T follicular helper cell (primary cell): ENCODE results near the gene KRT6A.
"Not testable (repeated sequence)": the region's sequence is repeated elsewhere in the genome, so short reads cannot be mapped to it uniquely, and the experiment has no call there.

Experiments
- DNase-seq: peaks from one replicate; pipeline ENCODE4 v3.0.0-alpha.2; 2020; ENCODE audit warnings: low read depth

Gene KRT6A

DNA sequence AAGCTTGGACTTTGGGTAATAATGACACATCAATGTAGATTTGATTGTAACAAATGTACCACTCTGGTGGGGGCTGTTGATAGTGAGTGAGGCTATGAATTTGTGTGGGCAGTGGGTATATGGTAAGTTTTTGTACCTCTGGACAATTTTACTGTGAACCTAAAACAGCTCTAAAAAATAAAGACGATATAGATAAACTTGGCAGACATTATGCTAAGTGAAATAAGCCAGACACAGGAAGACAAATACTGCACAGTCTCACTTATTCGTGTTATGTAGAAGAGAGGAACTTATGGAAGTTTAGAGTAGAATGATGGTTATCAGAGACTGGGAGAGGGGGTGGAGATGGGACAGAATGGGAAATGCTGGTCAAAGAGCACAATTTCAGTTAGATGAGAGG lies 28.2 kb downstream of the KRT6A start:
- no peak for DNase-seq

DNA sequence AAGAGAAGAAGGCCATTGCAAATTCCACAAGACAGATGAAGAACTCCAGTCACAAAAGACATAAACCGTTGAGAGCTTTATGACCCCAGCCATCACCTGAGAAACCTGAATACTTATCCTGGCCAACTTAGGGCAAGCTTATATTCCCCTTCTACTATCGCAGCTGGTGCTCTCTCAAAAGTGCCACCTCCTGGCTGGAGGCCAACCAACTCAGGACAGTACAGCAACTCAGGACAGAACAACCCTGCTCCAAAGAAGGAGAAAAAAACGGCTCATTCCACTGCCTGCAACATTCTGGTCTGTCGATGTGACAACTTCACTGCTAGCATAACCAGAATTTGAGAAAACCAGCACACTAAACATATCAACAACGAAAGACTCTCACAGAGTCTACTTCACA lies 31.4 kb downstream of the KRT6A start:
- DNase-seq, result no peak

DNA sequence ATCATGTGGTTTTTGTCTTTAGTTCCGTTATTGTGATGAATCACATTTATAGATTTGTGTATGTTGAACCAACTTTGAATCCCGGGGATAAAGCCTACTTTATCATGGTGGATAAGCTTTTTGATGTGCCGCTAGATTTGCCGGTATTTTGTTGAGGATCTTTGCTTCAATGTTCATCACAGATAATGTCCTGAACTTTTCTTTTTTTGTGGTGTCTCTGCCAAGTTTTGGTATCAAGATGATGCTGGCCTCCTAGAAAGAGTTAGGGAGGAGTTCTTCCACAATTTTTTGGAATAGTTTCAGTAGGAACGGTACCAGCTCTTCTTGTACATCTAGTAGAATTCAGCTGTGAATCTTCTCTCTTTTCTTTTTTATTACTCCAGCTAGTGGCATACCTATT lies 34.2 kb downstream of the KRT6A start:
- DNase-seq, result no peak

DNA sequence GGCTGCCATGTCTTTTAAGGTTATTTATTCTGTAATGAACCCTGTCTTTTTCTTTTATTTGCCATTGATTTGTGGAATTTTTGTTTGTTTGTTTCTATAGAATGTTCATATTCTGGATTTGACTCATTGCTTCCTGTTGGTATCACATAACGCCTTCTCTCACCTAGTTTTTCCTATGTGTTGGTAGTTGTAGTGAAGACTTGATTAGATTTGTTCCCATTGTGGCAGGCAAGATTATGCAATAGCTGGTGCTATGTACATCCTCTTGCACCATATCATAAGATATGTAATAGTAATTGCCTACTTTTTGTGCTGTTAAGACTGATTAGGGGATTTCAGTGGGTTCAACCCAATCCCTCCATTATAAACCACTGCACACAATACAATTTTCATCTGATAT lies 37.2 kb downstream of the KRT6A start:
- DNase-seq, result no peak

DNA sequence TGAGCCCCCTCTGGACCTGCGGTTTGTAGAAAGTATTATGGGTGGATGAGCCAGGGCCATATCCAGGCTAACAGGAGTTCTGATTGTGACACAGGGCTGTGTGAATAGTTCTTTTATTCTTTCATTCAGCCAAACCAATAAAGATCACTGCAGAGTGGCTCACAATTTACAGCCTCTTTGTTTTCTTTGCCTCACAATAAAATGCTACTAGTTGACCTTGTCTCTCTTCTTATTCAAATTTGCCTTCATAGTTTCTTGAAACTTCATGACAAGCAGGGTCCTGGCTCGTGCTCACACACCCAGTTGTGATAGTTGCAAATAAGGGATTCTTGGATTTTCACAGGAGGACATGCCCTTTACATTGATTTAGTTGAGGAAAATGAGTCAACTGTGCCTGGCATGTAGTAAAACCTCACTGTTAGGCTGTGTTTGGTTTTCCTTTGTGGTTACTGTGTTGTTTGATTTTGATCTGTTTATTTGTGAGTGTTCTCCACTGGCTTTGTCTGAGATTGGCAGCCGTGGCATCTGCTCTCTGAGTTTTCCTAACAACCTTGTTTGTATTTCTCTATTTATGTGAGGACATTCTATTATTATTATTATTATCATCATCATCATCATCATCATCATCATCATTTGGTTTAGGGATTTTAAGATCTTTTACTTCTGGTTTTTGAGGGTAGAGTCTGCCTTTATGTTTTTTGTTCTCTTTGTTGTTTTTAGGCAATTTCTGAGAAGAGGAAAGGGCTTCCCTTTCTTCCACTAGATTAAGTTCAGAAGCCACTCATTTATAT lies 38.5 kb downstream of the KRT6A start:
- no peak for DNase-seq

DNA sequence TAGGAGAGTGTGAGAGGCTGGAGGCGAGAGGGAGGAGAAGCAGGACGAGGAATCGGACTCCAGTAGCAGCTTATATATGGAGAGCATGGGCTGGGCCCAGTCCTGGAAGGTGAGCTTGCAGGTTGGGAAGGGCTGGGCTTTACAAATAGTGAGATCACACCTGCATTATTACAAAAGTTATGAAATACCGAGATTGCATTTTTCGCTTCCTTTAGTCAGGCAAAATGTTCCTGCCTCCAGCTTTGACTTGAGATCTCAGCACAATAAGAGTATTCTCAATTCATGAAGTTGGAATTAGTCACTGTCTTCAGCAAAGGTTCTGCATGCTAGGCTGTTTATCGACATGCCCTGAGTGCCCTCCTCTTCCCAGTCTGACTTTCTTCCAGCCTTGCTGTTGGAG lies 41.0 kb downstream of the KRT6A start, which contains the start of gene KRT6B:
Gene KRT6B (minus strand): TSS at position 46 of the 400 bp plus-strand sequence. CDS start 68 bp downstream, outside the sequence.
- DNase-seq, result no peak

DNA sequence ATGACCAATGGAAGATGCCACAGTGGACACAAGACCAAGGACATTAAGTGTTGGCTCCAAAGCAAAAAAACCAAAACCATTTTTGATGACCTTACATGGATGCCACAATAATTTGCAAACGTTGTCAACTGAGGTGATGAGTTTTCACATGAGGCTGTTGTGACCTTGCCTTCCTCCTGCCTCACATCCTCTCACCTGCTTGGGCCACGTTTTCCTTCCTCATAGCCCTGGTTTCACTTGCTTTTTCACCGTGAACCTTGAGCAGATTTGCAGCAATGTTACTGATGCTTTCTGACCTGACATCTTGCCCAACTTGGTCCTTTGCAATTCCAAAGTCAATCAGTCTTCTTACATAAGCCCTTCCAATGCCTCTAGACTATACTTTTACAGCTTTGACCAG lies 44.8 kb downstream of the KRT6A start:
- no peak for DNase-seq

DNA sequence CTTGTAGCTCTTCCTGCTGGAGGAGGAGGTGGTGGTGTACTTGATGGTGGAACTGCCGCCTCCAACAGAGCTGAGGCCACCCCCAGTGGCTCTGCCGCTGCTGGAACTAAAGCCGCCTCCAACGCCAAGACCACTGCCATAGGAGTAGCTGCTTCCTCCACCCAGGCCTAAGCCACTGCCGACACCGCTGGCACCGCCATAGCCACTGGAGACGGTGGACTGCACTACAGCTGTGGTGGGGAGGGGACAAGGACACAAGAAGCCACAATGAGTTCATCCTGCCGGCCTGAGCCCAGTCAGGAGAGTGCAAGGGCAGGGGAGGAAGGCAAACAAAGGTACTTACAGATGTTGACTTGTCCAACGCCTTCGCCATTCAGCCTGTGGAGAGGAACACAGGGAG lies 45.9 kb downstream of the KRT6A start:
- DNase-seq, result not testable (repeated sequence)

DNA sequence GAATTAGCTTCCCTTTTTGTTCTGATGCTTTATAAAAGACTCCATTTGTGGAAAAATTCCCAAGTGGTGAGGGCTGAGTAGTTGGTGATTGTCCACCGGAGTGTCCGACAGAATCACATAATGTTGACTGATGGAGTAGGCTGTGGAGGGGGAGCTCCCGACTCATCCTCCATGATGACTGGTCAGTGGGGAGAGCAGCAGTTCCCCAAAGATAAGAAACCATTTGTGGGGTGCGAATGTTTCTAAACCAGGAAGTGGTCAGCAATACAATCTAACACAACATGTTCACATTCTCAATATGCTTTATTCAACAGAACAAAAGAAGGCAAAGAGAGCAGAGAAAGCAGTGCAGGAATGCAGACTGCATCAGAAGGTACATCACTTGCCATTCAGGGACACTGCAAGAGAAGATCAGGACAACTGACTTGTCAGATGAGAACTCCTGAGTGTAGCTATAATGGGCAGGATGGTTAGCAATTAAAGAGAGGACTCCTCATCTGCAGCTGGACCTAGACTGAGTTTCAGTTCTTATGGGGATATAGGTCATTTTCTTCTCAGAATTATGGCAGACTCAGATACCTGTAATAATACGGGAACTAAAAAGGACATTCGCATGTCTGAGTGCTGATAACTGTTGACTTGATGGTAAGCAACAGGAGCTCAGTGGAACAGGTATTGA lies 46.6 kb downstream of the KRT6A start:
- DNase-seq, result no peak

DNA sequence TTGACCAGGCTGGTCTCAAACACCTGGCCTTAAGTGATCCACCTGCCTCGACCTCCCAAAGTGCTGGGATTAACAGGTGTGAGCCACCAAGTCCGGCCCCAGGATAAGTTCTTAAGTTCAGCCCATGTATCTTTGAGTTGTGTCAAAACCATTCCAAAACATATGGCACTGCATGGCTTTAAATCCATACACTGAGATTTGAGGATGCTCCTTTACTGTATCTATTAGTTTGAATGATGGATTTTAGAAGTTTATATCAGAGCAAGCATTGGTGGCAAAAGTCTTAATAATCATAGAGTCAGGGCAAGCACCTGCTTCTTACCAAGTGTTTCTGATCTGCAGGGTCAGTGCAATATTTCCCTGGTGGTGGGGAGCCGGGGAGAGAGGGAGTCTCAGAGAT lies 47.2 kb downstream of the KRT6A start:
- no peak for DNase-seq

DNA sequence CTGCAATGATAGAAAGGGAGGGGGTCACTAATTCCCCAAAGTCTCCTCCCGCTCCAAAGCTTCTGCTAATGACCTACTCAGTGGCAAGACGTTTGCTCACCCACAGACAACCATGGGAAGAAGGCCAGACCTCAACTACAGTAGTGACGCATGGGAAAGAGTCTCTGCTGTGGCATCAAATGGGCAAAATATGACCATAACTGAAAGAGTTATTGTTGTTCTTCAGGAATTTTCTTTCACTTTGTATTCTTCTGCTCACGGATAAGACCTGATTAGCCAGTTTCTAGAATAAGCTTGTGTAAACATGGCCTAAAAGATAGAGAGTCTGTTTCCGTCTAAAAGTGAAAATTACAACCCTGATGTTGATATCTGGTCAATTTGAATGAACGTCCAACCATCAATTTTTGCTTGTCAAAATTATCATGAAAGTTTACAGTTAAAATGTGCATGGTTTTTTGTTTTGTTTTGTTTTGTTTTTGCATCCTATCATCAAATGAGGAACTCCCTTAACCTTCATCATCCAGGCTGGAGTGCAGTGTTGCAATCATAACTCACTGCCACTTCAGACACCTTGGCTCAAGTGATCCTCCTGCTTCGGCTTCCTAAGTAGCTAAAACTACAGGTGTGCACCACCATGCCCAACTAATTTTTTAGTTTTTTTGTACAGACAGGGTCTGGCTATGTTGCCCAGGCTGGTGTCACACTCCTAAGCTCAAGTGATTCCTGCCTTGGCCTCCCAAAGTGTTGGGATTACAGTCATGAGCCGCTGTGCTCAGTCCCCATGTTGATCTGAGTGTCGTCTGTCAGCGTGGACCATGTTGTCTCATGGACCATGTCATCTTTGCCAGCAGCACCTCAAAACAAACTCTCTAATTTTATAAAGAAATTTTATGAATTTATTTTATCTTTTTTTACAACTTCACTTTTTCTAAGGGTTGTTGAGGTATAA lies 48.1 kb downstream of the KRT6A start:
- no peak for DNase-seq

DNA sequence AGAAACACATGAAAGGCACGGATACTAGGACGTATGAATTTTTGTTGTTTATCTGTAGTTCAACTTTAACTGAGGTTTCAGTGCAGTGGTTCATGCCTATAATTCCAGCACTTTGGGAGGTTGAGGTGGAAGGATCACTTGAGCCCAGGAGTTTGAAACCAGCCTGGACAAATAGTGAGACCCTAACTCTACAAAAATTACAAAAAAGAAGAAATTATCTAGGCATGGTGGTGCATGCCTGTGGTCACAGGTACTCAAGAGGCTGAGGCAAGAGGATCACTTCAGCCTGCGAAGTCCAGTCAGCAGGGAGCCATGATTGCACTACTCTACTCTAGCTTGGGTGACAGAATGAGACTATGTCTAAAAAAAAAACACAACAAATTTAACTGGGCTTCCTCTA lies 49.1 kb downstream of the KRT6A start:
- no peak for DNase-seq

DNA sequence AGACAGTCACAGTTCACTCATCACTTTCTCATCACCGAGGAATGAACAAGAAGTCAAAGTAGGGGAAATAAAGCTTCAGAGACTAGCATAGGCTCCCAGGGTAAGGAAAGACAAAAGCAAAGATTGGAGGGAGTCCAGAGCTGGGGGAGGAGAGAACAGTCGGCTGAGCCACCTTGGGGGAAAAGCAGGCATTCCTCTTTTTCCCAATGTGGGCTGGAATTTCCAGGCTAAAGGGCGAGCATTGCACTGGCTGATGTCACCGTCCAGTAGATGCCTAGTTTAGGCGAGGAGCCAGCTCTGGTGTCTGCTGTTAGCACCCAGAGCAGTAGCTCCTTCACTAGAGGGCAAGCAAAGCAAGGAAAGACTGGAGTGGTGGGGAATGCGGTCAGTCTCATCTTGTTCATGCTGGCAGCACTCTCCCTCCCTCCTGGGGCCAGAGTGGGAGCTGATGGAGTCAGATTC lies 50.4 kb downstream of the KRT6A start:
- DNase-seq, result no peak

DNA sequence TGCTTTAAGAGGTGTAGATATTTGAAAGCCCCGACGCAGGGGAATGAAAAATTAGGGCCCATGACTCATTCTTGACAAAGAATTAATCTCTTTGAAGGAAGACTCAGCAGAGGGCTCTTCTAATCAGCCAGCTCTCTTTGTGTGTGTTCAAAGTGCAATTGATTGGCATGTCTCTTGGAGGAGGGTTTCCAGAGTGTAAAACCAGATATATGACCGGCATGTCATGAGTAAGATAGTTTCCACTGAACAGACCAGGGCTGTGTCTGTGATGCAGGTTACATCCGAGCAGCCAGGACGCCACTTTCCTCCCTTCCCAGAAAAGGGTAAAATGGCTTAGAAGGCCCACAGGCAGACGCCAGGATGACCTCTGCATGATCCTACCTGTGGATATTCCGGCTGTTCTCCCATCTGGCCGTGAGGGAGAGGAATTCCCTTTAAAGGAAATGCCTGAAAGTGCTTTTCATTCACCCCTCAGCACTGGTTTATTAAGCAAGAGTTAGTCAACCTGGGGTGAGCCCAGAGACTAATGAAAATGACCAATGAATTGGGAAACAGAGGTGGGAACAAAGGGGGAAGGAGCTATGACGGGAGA lies 51.6 kb downstream of the KRT6A start:
- no peak for DNase-seq

DNA sequence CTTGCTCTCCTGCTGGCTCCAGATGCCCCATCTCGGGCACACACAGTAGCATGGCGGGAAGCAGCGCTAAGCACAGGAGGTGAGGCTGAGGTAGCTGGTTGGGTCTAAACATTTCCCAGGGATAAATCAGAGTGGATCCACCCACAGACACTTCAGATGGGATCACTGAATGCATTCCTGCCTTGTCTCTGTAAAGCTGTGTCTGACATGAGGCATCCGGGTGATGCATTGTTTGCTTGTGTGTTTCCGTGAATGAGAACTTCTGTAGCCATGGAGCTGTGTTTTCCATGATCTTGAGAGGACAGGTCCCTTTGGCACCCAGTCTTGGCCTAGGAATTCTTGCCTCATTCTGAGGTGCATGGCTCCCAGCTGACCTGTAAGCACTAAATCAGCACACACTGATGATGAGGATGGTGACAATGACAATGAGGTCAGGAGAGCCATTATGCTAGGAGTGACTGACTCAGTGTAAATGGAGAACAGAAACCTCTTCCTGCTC lies 52.2 kb downstream of the KRT6A start:
- DNase-seq, result no peak

DNA sequence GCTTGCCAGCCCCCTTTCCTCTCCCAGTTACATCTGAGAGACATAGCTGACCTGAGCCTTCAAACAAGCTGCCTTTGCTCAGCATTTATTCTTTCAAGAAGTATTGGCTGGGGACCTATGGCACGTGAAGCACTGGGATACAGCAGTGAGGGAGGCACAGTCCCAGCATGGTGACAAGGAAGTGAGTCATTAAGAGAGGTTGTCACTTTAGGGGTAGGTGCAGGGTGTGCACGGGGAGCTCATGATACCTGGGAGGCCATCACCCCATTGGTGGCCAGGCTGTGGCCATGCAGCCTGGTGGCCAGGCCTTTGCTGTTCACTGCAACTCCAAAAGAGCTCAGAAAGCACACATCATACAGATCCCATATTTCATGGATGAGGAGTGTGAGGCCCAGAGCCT lies 53.2 kb downstream of the KRT6A start:
- no peak for DNase-seq

DNA sequence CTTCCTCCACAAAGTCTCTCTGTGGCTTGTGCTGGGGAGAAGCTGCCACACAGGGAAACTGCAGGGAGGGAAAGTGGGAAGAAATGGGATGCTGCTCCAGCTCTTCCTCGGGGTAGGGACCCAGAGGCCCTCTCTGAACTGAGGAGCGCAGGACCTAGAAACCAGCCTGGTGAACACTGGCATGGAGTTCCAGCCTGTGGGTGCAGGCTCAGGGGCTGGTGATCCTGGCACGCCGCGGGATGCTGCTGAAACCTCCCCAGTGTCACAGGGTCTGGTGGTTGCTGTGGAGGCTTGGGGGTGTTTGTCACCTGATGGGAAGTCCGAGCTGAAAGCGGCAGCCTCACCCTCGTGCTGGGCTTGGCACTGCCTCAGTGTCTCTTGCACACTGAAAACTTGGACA lies 53.6 kb downstream of the KRT6A start:
- DNase-seq, result no peak

DNA sequence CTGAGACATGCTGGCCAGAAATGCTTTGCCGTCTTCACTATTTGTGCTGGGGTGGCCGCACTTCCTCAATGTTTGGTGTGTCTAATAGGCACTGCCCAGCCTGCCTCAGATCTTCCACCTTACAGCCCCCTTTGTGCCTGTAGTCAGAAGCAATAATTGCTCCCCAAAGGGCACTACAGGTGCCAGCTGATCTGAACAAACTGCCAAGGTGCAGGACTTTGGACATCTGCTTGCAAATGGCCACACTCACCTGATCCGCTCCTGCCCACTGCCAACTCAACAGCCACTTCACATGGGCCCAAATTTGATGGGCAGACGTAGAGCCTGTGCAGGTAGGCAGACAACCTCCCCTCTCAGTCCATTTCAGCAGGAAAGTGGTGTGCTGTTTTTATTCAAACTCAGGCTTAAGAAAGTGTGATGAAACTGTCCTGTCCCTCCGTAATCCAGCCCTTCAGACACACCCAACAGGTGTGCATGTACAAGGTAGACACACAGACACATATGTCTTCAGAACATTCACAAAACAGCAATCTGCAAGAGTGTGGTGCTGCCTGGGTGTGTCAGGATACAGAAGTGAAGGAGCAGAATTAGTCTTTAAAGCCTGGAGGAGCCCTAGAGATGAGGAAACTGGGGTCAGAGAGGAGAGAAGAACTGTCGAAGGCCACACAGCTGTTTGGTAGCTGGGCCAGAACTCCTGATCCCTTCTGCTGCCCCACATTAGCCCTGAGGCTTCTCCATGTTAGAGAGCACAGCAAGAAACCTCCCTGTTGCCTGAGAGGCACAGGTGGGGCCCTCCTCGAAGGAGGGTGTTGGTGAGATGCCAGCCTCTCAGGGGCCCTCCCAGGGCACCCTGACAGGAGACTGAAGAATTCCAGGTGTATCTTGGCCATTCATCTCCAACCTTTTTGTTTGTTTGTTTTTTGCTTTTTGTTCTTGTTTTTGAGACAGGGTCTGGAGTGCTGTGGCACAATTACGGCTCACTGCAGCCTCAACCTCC lies 54.5 kb downstream of the KRT6A start:
- DNase-seq, result no peak

DNA sequence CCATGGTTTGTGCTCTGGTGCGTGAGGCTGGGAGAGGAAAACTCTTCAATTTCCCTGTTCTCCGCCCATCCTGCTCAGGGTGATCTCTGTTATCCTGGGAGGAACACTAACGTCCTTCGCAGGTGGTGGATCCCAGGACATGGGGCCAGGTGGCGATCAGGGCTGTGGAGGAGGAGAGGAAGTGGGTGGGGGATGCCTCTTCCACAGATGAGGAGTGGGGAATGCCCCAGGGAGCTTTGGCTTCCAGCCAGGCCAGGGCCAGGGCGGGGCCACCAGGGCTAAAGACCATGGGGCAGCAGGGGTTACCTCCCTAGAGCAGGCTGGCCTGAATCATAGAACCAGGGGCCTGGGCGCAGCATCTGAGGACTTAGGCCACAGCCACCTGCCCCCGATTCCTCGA lies 55.5 kb downstream of the KRT6A start:
- DNase-seq, result no peak
